PC-9 (cell line): ENCODE results near the gene POLG2. TPM values are rescaled to one million over a fixed set of nuclear protein-coding genes. Genes with fewer than 3 reads are reported as not detected.
A peak's percentile ranks its signal among the peaks of the same experiment; 100 is the strongest.

Source experiments
- BruUV-seq: library from RNA; stranded (reverse); fragments of 400-500 nt; replicated peaks from 2 replicates; lab custom pipeline; 2021; lab: Mats Ljungman, UMichigan
- CTCF ChIA-PET: fragments of 300-600 bp; sonication (Branson Sonifier 250); formaldehyde crosslinking; loops from one replicate; lab custom pipeline; 2022; ENCODE audit warnings: antibody characterized with exemption; lab: Charles Lee
- POLR2A ChIA-PET: fragments of 300-600 bp; sonication (Branson Sonifier 250); formaldehyde crosslinking; loops from one replicate; lab custom pipeline; 2022; ENCODE audit warnings: antibody characterized with exemption; ENCODE audit not compliant: unreplicated experiment; lab: Charles Lee
- DNase-seq, 2 experiments: peaks; one replicate each; pipeline versions ENCODE4 v3.0.0 to v3.0.0-alpha.2; 2015 to 2022; ENCODE audit warnings: mixed read lengths in 1 of 2
- H2AFZ ChIP-seq: fragments of 200-600 bp; sonication (generic); 2 replicates; pipeline ENCODE4 v1.8.1; 2017; ENCODE audit warnings: antibody characterized with exemption
- H3F3A ChIP-seq: fragments of 200-600 bp; sonication (generic); 2 replicates; pipeline ENCODE4 v1.8.1; 2017; ENCODE audit warnings: antibody characterized with exemption, mild to moderate bottlenecking, low read depth; ENCODE audit not compliant: insufficient read depth
- H3K27ac ChIP-seq: fragments of 200-600 bp; sonication (generic); 2 replicates; pipeline ENCODE4 v1.6.1; 2016; ENCODE audit warnings: mixed run types
- H3K27me3 ChIP-seq: fragments of 200-600 bp; sonication (generic); 2 replicates; pipeline ENCODE4 v1.6.1; 2016; ENCODE audit warnings: low read depth, mixed run types; ENCODE audit not compliant: insufficient read depth
- H3K36me3 ChIP-seq: fragments of 200-600 bp; sonication (generic); 2 replicates; pipeline ENCODE4 v1.6.1; 2016; ENCODE audit warnings: low read depth, mixed run types
- H3K4me1 ChIP-seq: fragments of 200-600 bp; sonication (generic); replicated peaks from 2 replicates; pipeline ENCODE4 v1.6.1; 2016; ENCODE audit warnings: mixed run types; ENCODE audit not compliant: insufficient read depth
- H3K4me2 ChIP-seq: fragments of 200-600 bp; sonication (generic); 2 replicates; pipeline ENCODE4 v1.6.1; 2017; ENCODE audit warnings: mixed run types
- H3K4me3 ChIP-seq: fragments of 200-600 bp; sonication (generic); 2 replicates; pipeline ENCODE4 v1.6.1; 2016; ENCODE audit warnings: mixed run types
- H3K79me2 ChIP-seq: fragments of 200-600 bp; sonication (generic); 2 replicates; pipeline ENCODE4 v1.6.1; 2017; ENCODE audit warnings: low read depth, mixed run types
- H3K9me2 ChIP-seq: fragments of 200-600 bp; sonication (generic); 2 replicates; pipeline ENCODE4 v1.8.1; 2017; ENCODE audit warnings: mild to moderate bottlenecking; ENCODE audit not compliant: insufficient read depth
- H3K9me3 ChIP-seq: fragments of 200-600 bp; sonication (generic); 2 replicates; pipeline ENCODE4 v1.8.1; 2016; ENCODE audit warnings: low read depth; ENCODE audit not compliant: insufficient read depth
- H4K20me1 ChIP-seq: fragments of 200-600 bp; sonication (generic); 2 replicates; pipeline ENCODE4 v1.8.1; 2017; ENCODE audit not compliant: insufficient read depth
- EZH2 ChIP-seq: fragments of 200-600 bp; sonication (generic); IDR thresholded peaks from 2 replicates; pipeline ENCODE4 v1.8.0; 2017; ENCODE audit warnings: antibody characterized with exemption, low read depth
- intact Hi-C: fragments of 100-400 bp; cut with micrococcal nuclease; formaldehyde crosslinking; loops from one replicate; pipeline ENCODE4 v1.10.0; 2022; ENCODE audit not compliant: unreplicated experiment
- microRNA-seq: library from miRNA; unstranded; fragments of <30 nt; microRNA quantifications from one replicate; pipeline ENCODE4 v1.2.0, GENCODE V29; 2021; ENCODE audit warnings: borderline number of aligned reads, borderline replicate concordance
- total RNA-seq: library from RNA; stranded (reverse); gene quantifications from 2 replicates; pipeline ENCODE4 v1.2.3, GENCODE V29; 2021
- TF ChIP-seq, protein P1 (sequence below): fragments of 200-600 bp; sonication (generic); conservative IDR thresholded peaks from 2 replicates; pipeline ENCODE4 v1.6.1; 2017; ENCODE audit warnings: mixed run types, antibody characterized with exemption, mild to moderate bottlenecking, moderate library complexity

Gene POLG2
- total RNA-seq, 1 experiment from 2014 or later = 23.3 TPM

- no peak for DNase-seq
- Histone ChIP-seq H3K79me2 (no peaks in the 10 kb centered on the region), H3K4me3 (no peak overlapping the region), H3K27me3 (no peaks in the 10 kb centered on the region), H2AFZ (no peak overlapping the region), H3K36me3 (no peaks in the 10 kb centered on the region), H3K4me2 (no peak overlapping the region), H3K9me2 (no peaks in the 10 kb centered on the region), H3K9me3 (no peaks in the 10 kb centered on the region), H3F3A (peaks cover 24% of the 10 kb centered on the region), H3K4me1 (peaks cover 21% of the 10 kb centered on the region), H4K20me1 (no peaks in the 10 kb centered on the region), H3K27ac (no peak overlapping the region)
- CTCF ChIA-PET = no interaction called here
- TF ChIP-seq EZH2 = no peak
- TF ChIP-seq, protein P1, sequence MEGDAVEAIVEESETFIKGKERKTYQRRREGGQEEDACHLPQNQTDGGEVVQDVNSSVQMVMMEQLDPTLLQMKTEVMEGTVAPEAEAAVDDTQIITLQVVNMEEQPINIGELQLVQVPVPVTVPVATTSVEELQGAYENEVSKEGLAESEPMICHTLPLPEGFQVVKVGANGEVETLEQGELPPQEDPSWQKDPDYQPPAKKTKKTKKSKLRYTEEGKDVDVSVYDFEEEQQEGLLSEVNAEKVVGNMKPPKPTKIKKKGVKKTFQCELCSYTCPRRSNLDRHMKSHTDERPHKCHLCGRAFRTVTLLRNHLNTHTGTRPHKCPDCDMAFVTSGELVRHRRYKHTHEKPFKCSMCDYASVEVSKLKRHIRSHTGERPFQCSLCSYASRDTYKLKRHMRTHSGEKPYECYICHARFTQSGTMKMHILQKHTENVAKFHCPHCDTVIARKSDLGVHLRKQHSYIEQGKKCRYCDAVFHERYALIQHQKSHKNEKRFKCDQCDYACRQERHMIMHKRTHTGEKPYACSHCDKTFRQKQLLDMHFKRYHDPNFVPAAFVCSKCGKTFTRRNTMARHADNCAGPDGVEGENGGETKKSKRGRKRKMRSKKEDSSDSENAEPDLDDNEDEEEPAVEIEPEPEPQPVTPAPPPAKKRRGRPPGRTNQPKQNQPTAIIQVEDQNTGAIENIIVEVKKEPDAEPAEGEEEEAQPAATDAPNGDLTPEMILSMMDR = no peak
- POLR2A ChIA-PET = interaction anchor here (0.7 kb wide), 1 partner anchor 353 kb away, joined by 9 read pairs; no protein-coding TSS in a partner anchor
- intact Hi-C loops = no loop called here
- BruUV-seq = no TSS peak
These were observed 68.4 kb downstream of the POLG2 start for GRCh38 chr17:64428406-64428805.

Small RNA genes lying within 50 kb of the gene (microRNA-seq; reads per million reads assigned to microRNA genes)
- 9.4 reads per million, percentile 16 among the genes with 10 or more reads in this experiment for gene MIR3064
- gene MIR5047 = not detected

Other genes with a start within 250 kb of the POLG2 start
- 24.0 and 27.9 TPM in 2 replicates for gene TEX2, start 233.8 kb downstream of the POLG2 start, total RNA-seq
- 0.80 and 1.5 TPM in 2 replicates for gene PECAM1, start 106.2 kb downstream of the POLG2 start, total RNA-seq
- gene MILR1, start 47.9 kb downstream of the POLG2 start, total RNA-seq = 22.9 and 25.6 TPM in 2 replicates
- 375 and 402 TPM in 2 replicates for gene DDX5, start 9.2 kb upstream of the POLG2 start, total RNA-seq
- 56.0 and 57.2 TPM in 2 replicates for gene CEP95, start 9.9 kb upstream of the POLG2 start, total RNA-seq
- 41.4 and 57.6 TPM in 2 replicates for gene SMURF2, start 165.3 kb upstream of the POLG2 start, total RNA-seq